NOMO-1 treated with dmso at 0.1 percent for 144 hours (cell line): ENCODE results near the gene STXBP5.

Experiments used
- DNase-seq: peaks from one replicate; lab custom pipeline; 2025; ENCODE audit not compliant: unreplicated experiment; lab: John Stamatoyannopoulos, UW

The STXBP5 gene

DNA sequence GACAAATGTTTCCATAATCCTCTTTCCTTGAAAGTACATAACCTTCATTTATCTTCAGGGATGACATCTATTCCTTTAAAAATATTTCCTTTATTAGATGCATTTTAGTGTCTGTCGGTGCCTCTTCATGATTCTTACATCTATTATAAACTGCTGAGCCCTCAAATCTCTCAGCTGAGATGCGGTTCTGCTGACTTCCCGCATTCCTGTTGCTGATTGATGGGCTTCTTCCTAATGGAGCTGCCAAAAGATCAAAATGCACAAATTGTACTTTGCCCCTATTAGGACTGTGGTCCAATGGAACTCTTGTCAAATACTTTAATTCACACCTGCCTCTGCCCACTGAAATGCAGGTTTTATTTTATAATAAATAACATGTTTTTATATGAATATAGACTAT is 225.6 kb downstream of the STXBP5 start:
- no peak for DNase-seq

DNA sequence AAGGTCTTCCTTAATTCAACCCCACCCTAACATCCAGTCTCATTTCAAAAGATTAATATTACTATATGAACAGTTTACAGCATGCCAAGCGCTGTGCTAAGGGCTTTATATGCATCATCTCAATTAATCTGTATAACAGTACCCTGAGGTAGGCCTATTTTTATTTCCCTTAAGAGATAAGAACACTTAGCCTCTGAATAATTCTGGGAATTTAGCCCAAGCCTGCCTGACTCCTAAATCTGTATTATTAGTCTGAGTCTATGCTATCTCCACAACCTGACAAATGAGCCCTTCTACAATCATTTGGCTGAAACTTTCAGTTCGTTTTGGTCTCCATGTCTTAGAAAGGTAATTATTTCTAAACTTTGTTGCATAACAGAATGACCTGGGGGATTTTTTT is 226.6 kb downstream of the STXBP5 start:
- DNase-seq = no peak

DNA sequence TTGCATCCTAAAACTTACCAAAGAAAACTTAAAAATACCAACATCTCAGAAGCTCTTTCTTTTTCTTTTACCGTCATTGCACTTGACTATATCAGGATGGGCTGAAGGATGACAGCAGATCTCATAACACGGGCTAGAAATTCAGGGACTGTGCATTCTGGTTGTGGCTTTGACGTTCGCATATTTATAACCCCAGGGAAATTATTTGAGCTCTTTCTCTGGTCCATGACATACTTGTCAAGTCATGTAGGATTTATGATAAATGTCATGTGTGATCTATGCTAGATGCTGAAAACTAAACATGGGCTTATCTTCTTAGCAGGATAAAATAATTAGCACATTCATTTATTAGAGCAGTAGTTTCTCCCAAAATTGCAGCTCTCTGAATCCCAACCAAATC is 229.9 kb downstream of the STXBP5 start:
- DNase-seq = no peak

DNA sequence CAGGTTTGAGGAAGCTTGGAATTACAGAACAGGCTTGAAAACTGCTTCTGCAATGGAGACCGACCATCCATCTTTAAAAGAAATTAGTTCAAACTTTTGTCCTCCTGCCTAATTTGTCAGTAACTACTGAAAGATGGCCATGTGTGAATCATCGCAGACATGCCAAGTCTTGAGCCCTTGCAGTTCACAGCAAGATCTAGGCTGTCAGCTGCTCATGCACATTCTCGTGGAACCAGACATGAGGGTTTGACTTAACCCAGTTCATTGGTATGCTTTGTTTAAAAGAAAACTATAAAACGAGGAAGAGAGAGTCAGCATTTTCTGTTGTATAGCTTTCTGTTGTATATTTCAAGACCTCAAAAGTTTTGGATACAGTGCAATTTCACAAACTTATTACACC is 230.3 kb downstream of the STXBP5 start:
- DNase-seq = no peak

DNA sequence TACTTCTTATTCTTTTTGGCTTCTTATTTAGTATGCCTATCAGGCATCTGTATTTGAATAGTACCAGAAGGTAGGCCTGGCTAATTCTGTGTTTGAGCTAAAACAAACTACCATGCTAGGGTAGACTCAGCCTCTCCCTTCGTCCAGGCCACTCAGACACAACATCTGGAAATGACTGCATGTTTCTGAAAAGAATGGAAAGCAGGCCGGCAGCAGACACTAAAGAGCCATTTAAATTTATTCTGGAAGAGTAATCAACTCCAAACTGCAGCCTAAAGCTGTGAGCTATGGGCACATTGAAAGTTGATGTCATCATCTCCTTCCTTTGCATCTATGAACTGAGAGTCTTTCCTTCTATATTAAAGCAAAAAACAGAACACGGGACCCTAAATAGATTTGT is 233.4 kb downstream of the STXBP5 start:
- no peak for DNase-seq

DNA sequence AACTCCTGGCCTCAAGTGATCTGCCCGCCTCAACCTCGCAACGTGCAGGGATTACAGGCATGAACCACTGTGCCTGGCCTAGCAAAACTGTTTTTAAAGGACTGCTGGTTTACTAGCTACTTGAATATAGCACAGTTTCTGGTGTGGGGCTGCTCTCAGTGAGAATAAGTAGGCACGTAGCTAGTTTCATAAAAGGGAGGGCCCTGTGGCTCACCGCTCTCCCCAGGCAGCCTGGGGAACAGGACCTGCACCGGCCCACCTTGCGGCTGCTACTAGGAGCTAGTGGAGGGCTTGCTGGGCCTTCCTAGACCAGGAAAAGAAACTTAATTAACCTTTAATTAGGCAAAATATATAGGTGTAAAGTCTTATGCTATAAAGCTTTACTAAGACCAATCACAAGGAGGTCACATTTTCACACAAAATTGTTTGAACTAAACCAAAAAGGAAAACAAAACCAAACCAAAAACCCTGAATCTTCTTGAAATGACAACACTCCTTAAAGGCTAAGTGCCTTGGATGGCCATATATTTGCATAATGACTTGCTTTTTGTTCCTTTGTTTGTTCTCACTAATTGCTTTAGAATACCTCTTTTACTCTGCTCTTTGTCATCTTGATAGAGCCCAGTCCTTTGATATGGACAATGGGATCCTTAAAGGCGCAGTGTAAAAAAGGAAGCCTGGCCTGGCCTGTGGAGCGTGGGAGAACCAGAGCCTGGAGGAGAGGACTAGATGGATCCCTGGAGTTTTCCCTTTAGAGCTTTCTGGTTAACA is 234.7 kb downstream of the STXBP5 start:
- no peak for DNase-seq
